Peyer's patch (tissue), 4 donors: ENCODE data around the gene SRD5A1. TPM values are rescaled to one million over a fixed set of nuclear protein-coding genes. Genes with fewer than 3 reads are reported as not detected.
A peak's percentile ranks its signal among the peaks of the same experiment; 100 is the strongest.

Source experiments
- DNase-seq, 3 donors: peaks; one replicate each; pipeline ENCODE4 v3.0.0-alpha.2; 2017 to 2019
- H3K27ac ChIP-seq, 4 donors: fragments of 200-600 bp; sonication (generic); one replicate each; pipeline ENCODE4 v1.5.1; 2016 to 2019
- H3K27me3 ChIP-seq, 2 donors: fragments of 200-600 bp; sonication (generic); one replicate each; pipeline ENCODE4 v1.5.1; 2019
- H3K36me3 ChIP-seq, 3 donors: fragments of 200-600 bp; sonication (generic); one replicate each; pipeline ENCODE4 v1.5.1; 2016 to 2019
- H3K4me1 ChIP-seq, 4 donors: fragments of 200-600 bp; sonication (generic); one replicate each; pipeline ENCODE4 v1.5.1; 2016 to 2019
- H3K4me3 ChIP-seq, 4 donors: fragments of 200-600 bp; sonication (generic); 1 replicate in 3 of 4; 2 replicates in 1 of 4; pipeline ENCODE4 v1.5.1; 2016 to 2019; ENCODE audit warnings: mild to moderate bottlenecking in 1 of 4
- H3K9me3 ChIP-seq, 4 donors: fragments of 200-600 bp; sonication (generic); one replicate each; pipeline ENCODE4 v1.5.1; 2016 to 2019; ENCODE audit warnings: mild to moderate bottlenecking in 1 of 4
- POLR2A ChIP-seq, 2 donors: fragments of 450-650 bp; IDR thresholded peaks; one replicate each; pipeline ENCODE4 v1.5.1; 2017; ENCODE audit warnings: antibody characterized with exemption in 2 of 2, mild to moderate bottlenecking in 2 of 2, moderate library complexity in 2 of 2
- total RNA-seq, 4 donors: library from RNA; depleted of rRNA; stranded (reverse); fragments of >200 nt; gene quantifications; one replicate each; pipeline ENCODE4 v1.1.0, GENCODE V29; 2016
- TF ChIP-seq, protein P1 (sequence below), 6 experiments: fragments of 450-650 bp in 4 of 6; fragments of 200-600 bp in 2 of 6; sonication (generic) in 1 of 6; IDR thresholded peaks; one replicate each; pipeline ENCODE4 v1.5.1; 2017 to 2019; ENCODE audit warnings: antibody characterized with exemption in 6 of 6, mild to moderate bottlenecking in 3 of 6, moderate library complexity in 1 of 6

SRD5A1 gene
- total RNA-seq, 4 donors from 2014 or later = 5.8 to 16.9 (median 13.1) TPM

DNA sequence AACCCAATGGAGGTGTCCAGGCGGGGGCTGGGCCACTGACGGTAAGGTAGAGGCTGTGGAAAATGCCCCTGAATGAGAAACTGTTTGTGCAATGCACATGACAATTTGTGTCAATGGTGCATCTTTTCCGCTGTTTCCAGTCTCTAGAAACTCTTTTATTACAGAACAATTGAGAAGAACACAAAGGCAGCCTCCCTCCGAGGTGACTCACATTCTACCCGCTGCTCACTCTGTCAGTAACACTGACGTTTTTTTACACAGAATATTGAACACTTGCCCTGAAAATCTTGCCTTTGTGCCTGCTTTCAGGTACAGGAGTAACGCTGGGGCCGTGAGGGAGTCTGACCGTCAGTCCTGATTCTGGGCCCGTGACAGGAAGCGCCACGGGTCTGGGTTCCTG, 68.3 kb downstream of the SRD5A1 start:
- H3K9me3 ChIP-seq = no peaks in the 10 kb centered on the region
- no peak overlapping the region for H3K4me3 ChIP-seq
- TF ChIP-seq, protein P1, sequence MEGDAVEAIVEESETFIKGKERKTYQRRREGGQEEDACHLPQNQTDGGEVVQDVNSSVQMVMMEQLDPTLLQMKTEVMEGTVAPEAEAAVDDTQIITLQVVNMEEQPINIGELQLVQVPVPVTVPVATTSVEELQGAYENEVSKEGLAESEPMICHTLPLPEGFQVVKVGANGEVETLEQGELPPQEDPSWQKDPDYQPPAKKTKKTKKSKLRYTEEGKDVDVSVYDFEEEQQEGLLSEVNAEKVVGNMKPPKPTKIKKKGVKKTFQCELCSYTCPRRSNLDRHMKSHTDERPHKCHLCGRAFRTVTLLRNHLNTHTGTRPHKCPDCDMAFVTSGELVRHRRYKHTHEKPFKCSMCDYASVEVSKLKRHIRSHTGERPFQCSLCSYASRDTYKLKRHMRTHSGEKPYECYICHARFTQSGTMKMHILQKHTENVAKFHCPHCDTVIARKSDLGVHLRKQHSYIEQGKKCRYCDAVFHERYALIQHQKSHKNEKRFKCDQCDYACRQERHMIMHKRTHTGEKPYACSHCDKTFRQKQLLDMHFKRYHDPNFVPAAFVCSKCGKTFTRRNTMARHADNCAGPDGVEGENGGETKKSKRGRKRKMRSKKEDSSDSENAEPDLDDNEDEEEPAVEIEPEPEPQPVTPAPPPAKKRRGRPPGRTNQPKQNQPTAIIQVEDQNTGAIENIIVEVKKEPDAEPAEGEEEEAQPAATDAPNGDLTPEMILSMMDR (IDR thresholded peaks at IDR 0.05) = no peak
- no peak for TF ChIP-seq POLR2A (IDR thresholded peaks at IDR 0.05)
- H3K27me3 ChIP-seq = no peaks in the 10 kb centered on the region
- no peak overlapping the region for H3K27ac ChIP-seq
- H3K36me3 ChIP-seq = no peaks in the 10 kb centered on the region
- H3K4me1 ChIP-seq = no peaks in the 10 kb centered on the region
- no peak for DNase-seq

- Histone ChIP-seq H3K36me3 (no peaks in the 10 kb centered on the region), H3K27ac (no peak overlapping the region), H3K27me3 (no peaks in the 10 kb centered on the region), H3K4me1 (no peaks in the 10 kb centered on the region), H3K9me3 (no peaks in the 10 kb centered on the region), H3K4me3 (no peak overlapping the region)
- DNase-seq = no peak
- TF ChIP-seq, protein P1 (IDR thresholded peaks at IDR 0.05) = no peak
- TF ChIP-seq POLR2A (IDR thresholded peaks at IDR 0.05) = no peak
These were observed 69.4 kb downstream of the SRD5A1 start for GRCh38 chr5:6702633-6703032.

DNA sequence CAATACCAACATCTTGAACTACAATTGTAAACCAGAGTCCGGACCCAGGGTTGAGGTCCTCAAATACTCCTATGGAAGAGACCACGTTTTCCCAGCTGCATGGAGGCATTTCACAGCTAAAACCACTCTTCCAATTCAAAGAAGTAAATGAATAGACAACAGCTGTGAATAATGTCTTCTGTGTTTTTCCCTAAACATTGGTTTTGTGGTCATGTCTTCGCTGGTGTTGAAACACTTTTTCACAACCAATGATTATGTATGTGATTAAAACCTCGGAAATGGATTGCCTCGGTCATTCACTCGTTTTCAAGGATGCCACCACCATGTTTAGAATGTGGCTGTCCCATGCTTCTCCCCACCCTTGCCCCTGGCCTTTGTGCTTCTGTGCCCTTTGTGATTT, 70.6 kb downstream of the SRD5A1 start:
- H3K36me3 ChIP-seq = no peaks in the 10 kb centered on the region
- H3K27me3 ChIP-seq = no peaks in the 10 kb centered on the region
- no peaks in the 10 kb centered on the region for H3K9me3 ChIP-seq
- no peaks in the 10 kb centered on the region for H3K4me1 ChIP-seq
- TF ChIP-seq, protein P1 (IDR thresholded peaks at IDR 0.05) = no peak
- TF ChIP-seq POLR2A (IDR thresholded peaks at IDR 0.05) = no peak
- no peak for DNase-seq
- H3K4me3 ChIP-seq = no peak overlapping the region
- H3K27ac ChIP-seq = peak overlapping the region in 2 of 4 donors; percentile 5 to 61

DNA sequence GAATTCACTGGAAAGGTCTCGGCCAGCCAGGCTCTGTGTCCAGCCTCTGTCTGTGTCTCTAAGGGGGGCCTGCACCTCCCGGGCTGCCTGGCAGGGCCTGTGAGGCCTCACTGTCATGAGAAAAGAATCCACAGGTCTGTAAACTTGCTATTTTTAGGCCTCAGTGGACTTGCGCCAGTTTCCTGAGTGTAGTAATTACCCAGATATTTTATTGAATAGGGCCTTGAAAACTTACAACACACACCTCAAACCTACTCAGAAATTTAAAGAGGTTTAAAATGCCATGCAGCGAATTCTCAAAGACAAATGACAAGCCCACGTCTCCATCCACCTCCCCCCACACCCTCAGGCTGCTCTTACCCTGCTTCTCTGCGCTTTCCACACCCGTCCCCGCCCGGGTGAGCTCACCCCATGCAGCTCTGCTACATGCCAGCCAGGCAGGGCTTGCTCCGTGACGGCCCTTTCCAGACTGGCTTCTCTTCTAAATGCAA, 71.2 kb downstream of the SRD5A1 start:
- Histone ChIP-seq H3K27ac (peak overlapping the region in 2 of 4 donors; percentile 5 to 61), H3K27me3 (no peaks in the 10 kb centered on the region), H3K4me3 (no peak overlapping the region), H3K9me3 (no peaks in the 10 kb centered on the region), H3K36me3 (no peaks in the 10 kb centered on the region), H3K4me1 (no peaks in the 10 kb centered on the region)
- no peak for TF ChIP-seq POLR2A (IDR thresholded peaks at IDR 0.05)
- TF ChIP-seq, protein P1 (IDR thresholded peaks at IDR 0.05) = no peak
- DNase-seq = no peak

DNA sequence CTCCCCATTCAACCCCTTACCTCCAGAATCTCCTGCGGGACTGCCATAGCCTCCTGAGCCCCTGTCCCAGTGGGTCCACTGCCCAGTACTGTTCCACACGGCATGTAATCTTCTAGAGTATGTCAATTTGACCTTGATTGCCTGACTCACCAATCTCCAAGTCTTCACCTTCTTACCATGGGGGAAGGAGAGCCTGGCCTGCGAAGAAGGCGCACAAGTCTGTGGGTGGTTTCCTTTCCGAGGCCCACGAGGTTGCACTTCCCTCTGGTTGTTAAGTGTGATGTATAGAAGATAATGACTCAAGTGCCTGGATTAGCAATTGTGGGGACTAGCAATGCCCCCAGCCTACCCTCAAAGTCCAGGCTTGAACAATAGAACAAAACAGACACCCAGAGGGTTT, 71.8 kb downstream of the SRD5A1 start:
- H3K4me1 ChIP-seq = no peaks in the 10 kb centered on the region
- no peaks in the 10 kb centered on the region for H3K9me3 ChIP-seq
- H3K27ac ChIP-seq = peak overlapping the region in 1 of 4 donors; percentile 61
- no peak overlapping the region for H3K4me3 ChIP-seq
- H3K36me3 ChIP-seq = no peaks in the 10 kb centered on the region
- TF ChIP-seq, protein P1 (IDR thresholded peaks at IDR 0.05) = no peak
- no peak for TF ChIP-seq POLR2A (IDR thresholded peaks at IDR 0.05)
- DNase-seq = no peak
- H3K27me3 ChIP-seq = no peaks in the 10 kb centered on the region

DNA sequence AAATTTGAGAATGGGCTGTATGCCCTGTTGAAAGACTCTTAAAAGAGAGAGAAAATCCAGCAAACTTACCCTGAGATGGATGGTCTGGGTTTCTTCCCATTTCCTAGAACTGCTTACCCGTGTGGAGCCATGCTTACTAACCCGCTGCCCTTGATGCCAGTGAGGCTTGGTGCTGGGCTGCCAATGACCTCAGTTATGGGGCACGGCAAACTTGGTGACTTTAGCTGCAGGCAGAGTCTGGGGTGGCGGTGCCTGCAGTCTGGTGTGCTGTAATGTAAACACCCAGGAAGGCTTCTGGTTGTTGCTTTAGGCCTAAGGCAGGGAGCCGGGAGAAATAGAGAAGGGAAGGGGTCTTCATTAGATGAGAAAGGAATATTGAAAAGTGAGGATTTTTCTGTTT, 72.7 kb downstream of the SRD5A1 start:
- DNase-seq = no peak
- TF ChIP-seq, protein P1 (IDR thresholded peaks at IDR 0.05) = no peak
- TF ChIP-seq POLR2A (IDR thresholded peaks at IDR 0.05) = no peak
- Histone ChIP-seq H3K9me3 (no peaks in the 10 kb centered on the region), H3K27ac (no peak overlapping the region), H3K27me3 (no peaks in the 10 kb centered on the region), H3K36me3 (no peaks in the 10 kb centered on the region), H3K4me3 (no peak overlapping the region), H3K4me1 (no peaks in the 10 kb centered on the region)
